ENCODE measurements around the gene IL17B. TPM values are rescaled to one million over a fixed set of nuclear protein-coding genes. Genes with fewer than 3 reads are reported as not detected.
A peak's percentile ranks its signal among the peaks of the same experiment; 100 is the strongest.

IL17B gene
- polyA plus RNA-seq, 3 donors: 0.62 to 1.4 (median 1.0) TPM

DNA sequence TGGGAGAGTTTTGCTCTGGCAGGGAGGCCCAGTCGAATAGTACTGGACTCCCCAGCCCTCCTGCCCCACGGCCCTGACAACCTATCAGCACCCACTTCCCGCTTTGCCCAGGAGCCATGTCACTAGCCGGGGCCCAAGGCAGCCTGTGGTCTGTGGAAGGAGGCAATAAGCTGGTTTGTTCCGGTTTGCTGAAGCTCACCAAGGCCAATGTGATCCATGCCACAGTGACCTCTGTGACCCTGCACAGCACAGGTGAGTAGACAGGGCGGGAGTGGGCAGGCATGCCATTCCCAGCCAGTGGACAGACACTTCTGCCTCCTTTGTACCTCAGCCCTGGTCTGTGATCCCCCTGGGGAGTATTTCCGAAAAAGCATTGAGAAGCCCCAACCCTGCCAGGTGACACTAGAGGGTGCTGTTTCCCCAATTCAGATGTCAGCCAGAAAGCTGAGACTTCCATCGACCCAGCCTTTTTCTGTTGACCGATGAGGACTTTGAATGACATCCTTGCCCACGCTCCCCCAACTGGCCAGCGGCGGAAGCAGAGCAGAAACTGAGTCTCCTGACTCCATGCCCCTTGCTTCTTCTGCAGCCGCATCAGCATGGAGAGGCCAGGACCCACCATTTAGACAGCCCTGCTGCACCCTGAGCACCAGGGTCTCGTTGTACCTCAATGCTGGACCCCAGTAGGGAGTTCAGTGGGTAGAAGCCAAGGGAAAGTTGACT, 11.7 kb downstream of the IL17B start:
- peak in 4 of 11 donors; percentile 54 to 69 (median 62) for DNase-seq (ENCODE audit: extremely low read depth in 1 of 11, low read depth in 9 of 11, low spot score in 4 of 11)

DNA sequence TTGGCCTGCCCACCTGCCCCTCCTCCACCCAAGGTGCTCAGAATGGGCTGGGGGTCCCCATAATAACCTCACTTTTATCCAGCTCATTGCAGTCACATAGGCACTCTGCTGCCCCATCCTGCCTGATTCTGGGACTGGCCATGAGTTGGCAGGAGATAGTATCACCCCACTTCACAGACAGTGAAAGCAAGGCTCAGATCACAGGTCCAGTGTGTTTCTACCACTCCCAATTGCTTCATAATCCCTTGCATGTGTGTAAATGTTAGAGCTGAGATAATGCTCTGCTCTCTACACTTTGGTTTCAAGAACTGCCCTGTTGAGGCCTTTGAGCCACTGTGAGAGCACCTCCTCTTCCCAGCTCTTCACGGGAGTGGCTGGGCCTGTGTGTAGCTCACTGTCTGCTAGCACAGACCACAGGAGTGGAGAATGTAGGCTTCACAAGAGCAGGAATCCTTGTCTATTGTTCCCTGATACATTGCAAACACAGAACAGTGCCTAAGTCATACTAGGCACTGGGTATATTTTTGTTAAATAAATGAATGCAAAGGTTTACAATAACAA, 12.8 kb downstream of the IL17B start:
- no peak for DNase-seq (ENCODE audit: extremely low read depth in 1 of 11, low read depth in 9 of 11, low spot score in 4 of 11)

DNA sequence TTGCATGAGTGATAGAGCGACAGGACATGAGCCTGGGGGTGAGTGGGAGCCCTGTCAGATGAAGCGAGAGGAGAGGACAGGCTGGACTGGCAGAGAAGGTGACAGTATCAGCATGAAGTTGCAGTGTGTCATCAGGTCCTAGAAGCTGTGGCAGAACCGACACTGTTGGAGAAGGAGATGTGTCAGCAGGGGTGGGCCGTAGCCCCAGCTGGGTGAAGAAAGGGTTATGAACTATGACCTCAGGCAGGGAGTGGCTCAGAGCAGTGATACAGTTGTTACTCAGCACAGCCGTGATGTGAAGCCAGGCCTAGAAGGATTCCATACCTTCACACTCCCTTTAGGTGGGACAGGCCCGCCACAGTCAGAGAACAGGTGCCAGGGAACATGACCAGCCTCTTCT, 13.7 kb downstream of the IL17B start:
- no peak for DNase-seq (ENCODE audit: extremely low read depth in 1 of 11, low read depth in 9 of 11, low spot score in 4 of 11)

DNA sequence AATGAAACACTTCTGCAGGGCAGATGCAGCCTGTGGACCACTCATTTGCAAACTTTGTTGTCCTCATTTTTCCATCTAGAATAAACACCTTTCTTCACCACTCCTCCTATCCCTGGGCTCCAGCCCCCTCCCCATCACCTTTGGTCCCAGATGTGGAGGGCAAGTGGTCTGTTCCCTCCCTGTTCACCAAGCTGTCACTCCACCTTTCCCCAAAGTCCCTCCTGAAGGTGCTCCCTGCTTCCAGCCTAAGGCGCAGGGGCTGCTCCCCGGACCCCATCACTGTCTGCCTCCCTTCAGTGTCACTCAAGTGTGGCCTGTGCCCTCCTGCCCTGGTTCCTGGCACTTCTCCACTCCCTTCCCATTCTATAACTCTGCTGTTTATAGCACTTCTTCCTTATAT, 14.4 kb downstream of the IL17B start:
- DNase-seq (ENCODE audit: extremely low read depth in 1 of 11, low read depth in 9 of 11, low spot score in 4 of 11): no peak

DNA sequence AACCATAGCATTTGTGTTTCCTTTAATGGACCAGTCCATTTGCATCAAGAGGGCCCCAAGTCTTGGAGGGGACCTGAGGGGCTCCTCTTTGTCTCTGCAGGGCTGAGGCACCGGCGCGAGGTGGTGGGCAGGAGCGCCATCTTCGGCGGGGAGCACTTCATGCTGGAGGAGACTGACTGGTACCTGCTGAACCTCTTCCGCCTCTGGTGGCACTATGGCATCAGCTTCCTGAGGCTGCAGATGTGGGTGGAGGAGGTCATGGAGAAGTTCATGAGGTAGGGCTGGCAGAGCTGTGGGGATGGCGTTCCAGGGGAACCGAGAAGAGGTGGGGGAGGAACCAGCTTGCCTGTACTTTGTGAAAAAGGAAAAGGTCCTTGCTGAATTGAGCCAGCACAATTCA, 15.2 kb downstream of the IL17B start:
- no peak for DNase-seq (ENCODE audit: extremely low read depth in 1 of 11, low read depth in 9 of 11, low spot score in 4 of 11)

DNA sequence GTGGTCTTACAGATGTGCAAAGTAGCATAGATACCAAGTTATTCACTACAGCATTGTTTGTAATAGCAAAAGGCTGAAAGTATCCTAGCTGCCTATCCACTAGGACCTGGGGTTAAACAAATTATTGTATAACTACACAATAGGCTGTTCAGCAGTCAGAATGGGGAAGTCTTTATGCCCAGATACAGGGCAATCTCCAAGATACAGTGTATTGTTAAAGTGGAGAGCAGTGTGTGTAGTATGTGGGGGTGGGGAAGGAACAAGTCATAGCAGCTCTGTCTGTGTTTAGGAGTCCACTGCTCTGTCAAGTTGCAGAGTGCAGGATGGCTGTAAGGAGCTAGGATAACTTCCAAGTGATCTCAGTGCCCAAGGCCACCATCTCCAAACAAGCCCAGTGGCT, 15.7 kb downstream of the IL17B start:
- no peak for DNase-seq (ENCODE audit: extremely low read depth in 1 of 11, low read depth in 9 of 11, low spot score in 4 of 11)

DNA sequence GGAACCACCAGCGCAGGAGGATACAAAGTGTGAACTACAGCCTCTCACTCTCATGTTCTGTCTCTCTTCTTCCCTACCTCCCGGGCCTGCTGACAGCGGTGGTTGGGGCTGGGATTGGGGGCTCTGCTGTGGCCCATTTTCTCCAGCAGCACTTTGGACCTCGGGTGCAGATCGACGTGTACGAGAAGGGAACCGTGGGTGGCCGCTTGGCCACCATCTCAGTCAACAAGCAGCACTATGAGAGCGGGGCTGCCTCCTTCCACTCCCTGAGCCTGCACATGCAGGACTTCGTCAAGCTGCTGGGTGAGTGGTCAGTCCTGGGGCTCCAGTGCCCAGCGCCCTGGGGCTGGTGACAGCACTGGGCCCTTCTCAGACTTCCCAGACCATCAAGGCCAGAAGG, 16.6 kb downstream of the IL17B start:
- no peak for DNase-seq (ENCODE audit: extremely low read depth in 1 of 11, low read depth in 9 of 11, low spot score in 4 of 11)

DNA sequence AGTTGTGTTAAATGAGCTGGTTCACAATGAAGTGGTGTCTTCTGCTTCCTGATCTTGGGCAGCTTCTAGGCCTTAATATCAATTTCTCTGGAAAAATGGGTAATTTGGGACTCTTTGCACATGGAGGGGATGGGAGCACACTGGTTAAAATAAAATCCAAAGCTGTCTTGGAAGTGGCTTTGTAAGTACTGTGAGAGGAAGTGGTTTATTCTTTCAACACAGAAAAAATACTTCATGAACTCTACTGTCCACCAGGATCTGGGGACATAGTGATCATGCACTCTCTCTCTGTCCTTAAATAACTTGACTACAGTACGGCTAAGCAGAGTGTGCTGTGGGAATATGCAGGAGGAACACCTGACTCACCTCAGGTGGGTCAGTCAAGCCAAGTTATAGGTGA, 18.8 kb downstream of the IL17B start:
- no peak for DNase-seq (ENCODE audit: extremely low read depth in 1 of 11, low read depth in 9 of 11, low spot score in 4 of 11)

DNA sequence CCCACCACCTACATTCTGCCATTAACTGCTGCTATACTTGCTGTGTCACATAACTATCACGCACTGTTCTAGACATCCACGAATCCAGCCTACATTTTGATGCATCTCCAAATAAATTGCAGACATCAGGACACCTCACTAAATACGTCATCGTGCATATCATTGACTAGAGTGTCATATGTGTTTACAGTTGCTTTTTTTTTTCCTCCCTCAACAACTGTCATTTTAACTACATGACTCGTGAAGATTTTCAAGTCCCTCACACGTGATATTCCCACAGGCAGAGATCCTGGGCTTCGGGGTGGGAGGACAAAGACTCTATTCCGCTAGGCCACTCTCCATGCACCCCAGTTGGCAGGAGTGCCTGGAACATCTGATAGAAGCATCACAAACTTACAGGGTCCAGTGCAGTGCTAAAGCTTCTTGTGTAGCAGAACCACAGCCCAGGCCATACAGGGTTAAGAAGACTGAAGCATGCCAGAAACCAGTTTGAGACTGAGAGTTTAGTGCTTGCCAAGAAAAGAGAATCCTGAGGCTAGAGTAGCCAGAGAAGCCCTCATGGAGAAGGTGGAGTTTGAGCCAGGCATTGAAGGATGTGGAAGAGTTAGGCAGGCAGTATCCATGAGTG, 20.1 kb downstream of the IL17B start:
- no peak for DNase-seq (ENCODE audit: extremely low read depth in 1 of 11, low read depth in 9 of 11, low spot score in 4 of 11)

DNA sequence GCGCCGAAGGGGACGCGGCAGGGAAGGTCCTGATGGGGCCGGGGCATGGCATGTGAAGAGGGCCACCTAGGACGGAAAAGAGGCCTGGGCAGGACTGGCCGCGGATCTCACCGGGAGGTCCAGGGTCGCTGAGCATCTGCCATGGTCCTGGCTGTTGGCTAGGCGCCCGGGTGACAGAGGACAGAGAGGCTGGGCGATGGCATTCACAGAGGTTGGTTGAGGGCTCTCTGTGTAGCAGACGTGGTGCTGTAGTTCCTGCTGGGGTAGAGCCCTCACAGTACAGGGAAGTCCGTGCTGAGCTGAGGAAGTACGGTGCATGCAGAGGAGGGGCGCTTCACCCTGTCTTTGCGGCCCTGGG, 20.8 kb downstream of the IL17B start:
- no peak for DNase-seq (ENCODE audit: extremely low read depth in 1 of 11, low read depth in 9 of 11, low spot score in 4 of 11)

DNA sequence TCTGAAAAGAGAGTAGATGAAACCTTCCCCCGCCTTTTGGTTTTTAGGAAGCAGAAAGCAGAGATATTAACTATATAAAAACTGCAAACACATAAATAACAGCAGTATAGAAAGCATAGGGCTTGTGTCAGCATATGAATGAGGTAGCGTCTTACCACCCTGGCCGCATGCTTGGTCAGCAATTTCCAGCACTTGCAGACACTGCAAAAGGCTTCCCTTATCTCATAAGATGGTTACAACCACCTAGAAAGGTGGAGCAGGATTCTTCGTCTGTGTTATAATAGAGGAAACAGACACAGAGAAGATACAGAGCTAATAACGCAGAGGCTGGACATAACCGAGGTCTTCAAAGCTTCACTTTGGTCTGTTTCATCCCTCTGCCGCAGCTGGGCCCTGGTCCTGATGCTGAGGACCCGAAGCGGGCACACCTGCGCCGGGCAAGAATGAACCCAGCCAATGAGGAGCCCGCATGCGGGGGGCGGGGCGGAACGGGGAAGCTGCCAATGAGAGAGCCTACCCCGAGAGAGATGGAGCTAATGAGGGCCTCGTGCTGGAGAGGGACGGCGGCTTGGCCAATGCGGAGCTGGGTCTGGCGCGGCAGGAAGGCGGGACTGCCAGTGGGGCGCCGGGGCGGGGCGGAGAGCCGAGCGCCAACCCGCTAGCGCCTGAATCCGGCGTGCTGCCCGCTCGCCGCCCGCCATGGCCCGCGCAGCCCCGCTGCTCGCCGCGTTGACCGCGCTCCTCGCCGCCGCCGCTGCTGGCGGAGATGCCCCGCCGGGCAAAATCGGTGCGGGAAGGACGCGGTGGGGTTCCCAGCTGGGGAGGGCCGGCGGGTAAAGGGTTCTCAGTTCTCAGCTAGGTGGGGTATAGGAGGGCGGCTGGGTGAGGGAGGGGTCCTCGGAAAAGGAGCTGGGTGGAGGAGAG, 21.5 kb downstream of the IL17B start, which contains the start of gene PCYOX1L:
Gene PCYOX1L (plus strand): TSS at position 677 of the 924 bp plus-strand sequence. CDS start 23 bp downstream, at position 700.
- DNase-seq (ENCODE audit: extremely low read depth in 1 of 11, low read depth in 9 of 11, low spot score in 4 of 11): peak in 10 of 11 donors; percentile 79 to 93 (median 89)

DNA sequence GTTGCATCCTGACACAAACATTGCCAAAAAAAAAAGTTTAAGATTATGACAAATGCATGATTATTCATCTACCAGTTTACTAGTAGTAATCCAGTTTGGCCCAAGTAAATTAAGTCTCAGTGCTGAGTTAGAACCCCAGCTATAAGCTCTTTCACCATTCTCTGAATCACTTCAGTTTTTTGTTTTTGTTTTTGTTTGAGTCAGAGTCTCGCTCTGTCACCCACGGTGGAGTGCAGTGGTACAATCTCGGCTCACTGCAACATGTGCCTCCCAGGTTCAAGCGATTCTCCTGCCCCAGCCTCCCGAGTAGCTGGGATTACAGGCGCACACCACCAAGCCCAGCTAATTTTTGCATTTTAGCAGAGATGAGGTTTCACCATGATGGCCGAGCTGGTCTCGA, 22.7 kb downstream of the IL17B start:
- no peak for DNase-seq (ENCODE audit: extremely low read depth in 1 of 11, low read depth in 9 of 11, low spot score in 4 of 11)

DNA sequence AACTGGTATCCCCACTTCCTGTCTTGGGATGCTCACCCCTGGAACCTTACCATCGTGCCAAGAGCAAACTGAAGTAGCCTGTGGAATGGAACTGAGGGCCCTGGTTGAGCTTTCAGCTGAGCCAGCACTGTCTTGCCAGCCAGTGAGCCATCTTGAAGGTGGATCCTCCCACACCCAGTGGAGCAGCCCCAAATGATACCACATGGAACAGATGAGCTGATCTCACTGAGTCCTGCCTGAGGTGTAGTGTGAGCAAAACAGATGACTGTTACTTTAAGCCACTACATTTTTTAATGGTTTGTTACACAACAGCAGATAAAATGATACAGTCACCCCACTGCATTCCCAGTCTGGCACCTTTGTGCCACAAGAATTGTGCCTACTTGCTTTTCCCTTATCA, 23.4 kb downstream of the IL17B start:
- DNase-seq (ENCODE audit: extremely low read depth in 1 of 11, low read depth in 9 of 11, low spot score in 4 of 11): no peak

DNA sequence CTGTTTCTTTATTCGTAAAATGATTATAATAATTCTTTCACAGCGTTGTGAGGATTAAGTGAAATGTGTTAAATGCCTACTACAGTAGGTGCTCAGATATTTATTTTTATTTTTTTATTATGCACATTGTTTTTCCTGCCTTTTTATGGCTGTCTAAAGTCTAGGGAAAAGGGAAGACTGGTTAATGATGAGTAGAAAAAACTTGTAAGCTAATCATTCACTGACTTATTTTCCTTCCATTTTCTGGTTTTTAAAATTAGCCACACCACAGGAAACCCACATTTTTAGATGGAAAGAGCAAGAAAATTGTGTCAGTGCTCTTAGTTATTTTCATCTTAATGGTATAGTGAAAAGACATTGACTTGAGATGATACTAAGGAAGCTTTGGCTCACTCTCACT, 25.2 kb downstream of the IL17B start:
- DNase-seq (ENCODE audit: extremely low read depth in 1 of 11, low read depth in 9 of 11, low spot score in 4 of 11): no peak

DNA sequence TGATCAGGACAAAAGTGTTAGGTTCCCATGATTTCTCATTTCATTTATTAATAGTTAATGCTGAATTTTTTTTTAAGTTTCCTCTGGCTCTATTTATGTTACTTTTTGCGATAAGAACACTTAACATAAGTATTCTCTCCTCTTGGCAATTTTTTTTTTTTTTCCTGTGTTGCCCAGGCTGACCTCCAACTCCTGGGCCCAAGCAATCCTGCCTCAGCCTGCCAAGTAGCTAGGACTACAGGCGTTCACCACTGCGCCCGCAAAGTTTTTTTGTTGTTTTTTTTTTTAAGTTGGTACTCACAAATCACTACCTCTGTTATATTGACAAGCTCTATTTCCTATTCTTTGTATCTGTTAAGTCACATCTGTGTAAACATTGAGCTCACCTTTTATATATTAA, 26.9 kb downstream of the IL17B start:
- no peak for DNase-seq (ENCODE audit: extremely low read depth in 1 of 11, low read depth in 9 of 11, low spot score in 4 of 11)

DNA sequence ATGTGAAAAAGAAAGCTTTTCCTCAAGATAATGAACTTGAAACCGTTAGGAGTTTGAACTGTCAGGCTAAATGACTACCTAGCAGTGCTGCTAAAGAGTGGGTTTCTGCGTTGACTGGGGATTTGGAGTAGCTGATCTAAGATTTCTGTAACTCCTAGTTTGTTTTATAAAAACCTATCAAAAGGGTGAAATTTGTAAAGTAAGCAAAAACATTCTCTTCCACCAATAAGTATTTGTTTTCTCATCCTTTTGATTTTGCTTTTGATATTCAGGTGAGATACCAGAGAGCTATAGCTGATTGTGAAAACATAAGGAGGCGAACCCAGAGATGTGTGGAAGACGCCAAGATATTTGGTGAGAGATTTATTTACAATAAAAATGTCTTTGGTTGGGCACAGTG, 29.7 kb downstream of the IL17B start:
- no peak for DNase-seq (ENCODE audit: extremely low read depth in 1 of 11, low read depth in 9 of 11, low spot score in 4 of 11)

DNA sequence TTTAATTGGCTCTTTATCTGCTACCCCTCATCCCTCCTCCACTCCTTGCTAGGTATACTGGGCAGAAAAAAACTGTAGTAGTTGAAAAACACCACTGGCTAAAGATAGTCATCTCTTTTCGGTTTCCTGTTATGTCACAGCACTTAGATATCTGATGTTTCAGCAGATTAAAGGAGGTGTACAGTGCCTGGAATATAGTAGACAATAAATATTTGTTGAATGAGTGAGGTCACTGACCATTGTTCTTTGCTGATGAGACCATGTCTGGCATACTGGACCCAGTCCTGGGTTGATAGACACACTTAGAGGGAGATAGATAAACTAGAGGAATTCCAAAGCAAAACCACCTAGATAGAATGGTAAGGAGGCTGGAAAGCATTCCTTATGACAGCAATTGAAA, 30.6 kb downstream of the IL17B start:
- no peak for DNase-seq (ENCODE audit: extremely low read depth in 1 of 11, low read depth in 9 of 11, low spot score in 4 of 11)

DNA sequence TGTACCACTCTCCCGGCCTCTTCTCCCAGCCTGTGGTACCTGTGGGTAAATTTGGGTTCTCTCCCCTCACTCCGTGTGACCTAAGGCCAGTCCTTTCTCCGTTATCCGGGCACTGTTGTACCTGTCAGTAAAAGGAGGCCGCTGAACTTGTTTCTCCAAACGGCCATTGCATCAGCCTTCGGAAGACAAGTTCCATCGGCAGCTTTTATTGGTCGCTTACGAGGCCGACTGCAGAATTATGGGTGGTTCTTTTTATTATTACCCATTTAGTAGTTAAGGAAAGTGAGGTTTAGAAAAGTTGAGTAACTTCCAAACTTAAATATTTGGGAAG, 33.2 kb downstream of the IL17B start:
- DNase-seq (ENCODE audit: extremely low read depth in 1 of 11, low read depth in 9 of 11, low spot score in 4 of 11): no peak

DNA sequence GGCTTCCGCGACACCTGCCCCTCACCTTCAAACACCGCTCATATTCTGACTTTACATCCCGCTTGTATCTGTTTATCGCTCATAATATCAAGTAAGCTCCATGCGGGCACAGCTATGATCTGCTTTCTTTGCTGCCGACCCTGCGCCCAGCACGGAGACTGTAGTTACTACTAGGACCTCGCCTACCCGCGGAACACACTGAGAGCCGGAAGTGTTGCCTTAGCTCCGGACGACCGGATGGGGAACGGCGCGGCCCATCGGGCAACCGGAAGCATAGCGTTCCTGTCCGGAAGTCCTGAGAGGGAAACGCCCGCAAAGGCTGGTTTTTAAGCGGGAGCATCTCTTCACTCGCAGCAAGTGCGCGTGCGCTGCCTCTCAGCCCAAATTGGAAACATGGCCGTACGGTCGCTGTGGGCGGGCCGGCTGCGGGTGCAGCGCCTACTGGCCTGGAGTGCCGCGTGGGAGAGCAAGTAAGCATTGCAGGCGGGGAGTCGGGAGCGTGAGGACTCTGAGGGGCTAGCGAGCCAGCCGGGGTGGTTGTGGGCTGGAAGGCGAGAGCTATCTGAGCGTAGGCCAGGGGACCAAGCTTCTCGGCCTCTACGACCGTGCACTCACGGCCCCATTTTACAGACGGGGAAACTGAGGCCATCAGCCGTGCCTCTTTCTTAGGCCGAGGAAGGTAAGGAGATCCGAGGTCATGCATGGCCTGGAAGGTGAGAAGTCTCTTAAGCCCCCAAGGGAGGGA, 33.8 kb downstream of the IL17B start, which contains the start of gene GRPEL2:
Gene GRPEL2 (plus strand): TSS at position 353 of the 745 bp plus-strand sequence. CDS start 41 bp downstream, at position 394.
- peak; percentile 88 to 96 (median 93) for DNase-seq (ENCODE audit: extremely low read depth in 1 of 11, low read depth in 9 of 11, low spot score in 4 of 11)

All from renal cortex interstitium (tissue), 11 donors.